Measurements from ENCODE around the gene HDGF.
A peak's percentile ranks its signal among the peaks of the same experiment; 100 is the strongest.

The HDGF gene

DNA sequence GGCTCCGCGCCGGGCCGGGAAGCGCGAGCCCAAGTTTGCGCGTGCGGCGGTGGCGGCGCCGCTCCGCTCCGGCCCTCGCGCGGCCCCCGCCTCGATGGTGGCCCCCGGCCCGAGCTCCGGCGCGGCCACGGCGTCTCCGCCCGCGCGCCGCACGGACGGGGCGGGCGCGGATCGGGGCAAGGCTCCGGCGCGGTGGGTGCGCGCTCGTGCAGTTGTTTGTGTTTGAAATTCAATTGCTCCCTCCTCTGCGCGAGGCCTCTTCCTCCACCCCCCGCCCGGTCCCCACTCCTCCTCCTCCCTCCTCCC lies at the start of gene HDGF:
HDGF (minus strand) TSS at position 225 of the 306 bp plus-strand sequence. CDS start 246 bp downstream, outside the sequence.
- no peak for DNase-seq

DNA sequence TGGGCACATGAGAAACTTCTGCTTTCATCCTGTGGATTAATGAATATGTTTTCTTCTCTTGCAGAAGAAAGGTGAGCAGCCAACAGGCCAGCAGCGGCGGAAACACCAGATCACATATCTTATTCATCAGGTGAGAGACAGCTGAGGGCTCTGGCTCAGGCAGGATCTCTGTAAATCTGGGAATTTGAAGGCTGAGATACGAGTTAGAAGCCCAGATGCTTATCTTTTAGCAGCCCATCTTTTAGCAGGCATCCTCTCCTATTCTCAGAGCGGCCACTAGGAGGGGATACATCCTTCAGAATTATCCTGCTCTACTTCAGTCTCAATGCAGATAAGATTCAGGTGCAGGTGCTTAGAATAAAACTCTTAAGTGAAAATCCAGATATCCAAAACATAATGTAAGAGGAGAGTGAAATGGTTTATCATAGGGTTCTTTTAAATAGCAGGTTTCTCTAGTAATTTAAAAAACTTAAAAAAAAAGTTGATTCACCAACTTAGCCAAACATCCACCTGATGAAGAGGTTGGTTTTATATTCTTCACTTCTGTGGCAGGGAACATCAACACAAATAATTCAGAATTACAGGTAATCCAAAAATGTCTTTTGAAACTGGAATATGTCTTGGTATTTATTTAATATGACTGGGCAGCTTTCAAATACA lies 45.9 kb upstream of the HDGF start:
- peak; percentile 64 for DNase-seq

DNA sequence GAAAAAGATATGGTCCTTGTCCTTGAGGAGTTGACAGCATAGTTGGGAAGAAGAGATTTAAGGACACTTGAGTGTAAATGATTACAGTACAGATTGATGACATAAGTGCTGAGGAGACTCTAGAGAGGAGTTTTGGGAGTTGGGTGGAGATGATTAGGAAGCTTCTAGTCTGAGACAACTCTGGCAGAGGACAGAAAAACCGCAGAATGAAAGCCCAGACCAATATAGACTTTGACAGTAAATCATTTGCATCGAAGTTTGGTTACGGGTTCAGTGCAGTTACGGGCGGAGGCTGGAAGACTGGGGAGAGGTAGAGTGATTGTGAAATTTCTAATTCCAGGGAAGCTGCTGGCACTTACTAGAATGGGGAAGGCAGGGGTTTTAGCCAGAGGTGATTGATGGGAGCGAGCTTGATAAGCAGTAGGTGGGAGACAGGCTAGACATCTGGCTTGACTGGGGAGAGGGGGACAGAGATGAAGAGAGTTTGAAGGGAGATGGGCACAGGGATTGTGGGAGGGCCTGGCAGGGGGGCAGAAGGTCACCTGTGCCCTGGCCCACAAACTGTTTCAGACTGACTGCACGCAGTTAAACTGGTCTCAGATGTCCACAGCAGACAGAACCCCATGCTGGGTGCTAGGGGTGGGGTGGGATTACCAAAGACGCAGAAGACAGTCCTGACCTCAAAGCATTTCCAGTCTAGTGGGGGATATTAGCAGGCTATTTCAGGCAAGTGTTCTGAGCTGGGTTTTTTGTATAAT lies 45.0 kb upstream of the HDGF start:
- no peak for DNase-seq

DNA sequence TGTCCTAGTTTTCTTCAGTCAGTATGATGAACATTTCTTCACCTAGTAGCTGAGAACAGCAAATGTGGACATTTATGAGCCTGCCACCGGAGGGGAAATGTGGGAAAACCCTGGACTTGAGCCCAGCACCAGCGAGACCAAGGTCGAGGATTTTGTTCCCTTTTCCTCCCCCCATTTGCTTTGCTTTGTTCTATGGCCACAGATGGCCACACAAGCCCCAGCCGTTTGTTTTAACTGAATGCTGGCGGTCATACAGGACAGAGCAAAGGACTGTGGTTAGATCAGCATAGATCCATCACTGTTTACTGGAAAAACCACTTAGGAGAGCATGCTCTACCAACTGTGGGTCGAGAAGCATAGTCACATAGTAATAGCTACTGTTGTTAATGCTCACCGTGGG lies 44.3 kb upstream of the HDGF start:
- no peak for DNase-seq

DNA sequence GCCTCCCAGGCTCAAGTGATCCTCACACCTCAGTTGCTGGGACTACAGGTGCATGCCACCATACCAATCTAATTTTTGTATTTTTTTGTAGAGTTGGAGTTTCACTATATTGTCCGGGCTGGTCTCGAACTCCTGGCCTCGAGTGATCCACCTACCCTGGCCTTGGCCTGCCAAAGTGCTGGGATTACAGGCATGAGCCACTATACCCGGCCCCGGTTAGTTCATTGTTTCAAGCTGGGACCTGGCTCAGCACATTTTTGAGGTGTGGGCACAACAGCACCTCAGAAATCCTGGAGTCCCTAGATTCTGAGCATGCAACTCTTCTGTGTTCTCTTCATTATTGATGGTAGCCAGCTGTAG lies 43.9 kb upstream of the HDGF start:
- DNase-seq, result no peak

DNA sequence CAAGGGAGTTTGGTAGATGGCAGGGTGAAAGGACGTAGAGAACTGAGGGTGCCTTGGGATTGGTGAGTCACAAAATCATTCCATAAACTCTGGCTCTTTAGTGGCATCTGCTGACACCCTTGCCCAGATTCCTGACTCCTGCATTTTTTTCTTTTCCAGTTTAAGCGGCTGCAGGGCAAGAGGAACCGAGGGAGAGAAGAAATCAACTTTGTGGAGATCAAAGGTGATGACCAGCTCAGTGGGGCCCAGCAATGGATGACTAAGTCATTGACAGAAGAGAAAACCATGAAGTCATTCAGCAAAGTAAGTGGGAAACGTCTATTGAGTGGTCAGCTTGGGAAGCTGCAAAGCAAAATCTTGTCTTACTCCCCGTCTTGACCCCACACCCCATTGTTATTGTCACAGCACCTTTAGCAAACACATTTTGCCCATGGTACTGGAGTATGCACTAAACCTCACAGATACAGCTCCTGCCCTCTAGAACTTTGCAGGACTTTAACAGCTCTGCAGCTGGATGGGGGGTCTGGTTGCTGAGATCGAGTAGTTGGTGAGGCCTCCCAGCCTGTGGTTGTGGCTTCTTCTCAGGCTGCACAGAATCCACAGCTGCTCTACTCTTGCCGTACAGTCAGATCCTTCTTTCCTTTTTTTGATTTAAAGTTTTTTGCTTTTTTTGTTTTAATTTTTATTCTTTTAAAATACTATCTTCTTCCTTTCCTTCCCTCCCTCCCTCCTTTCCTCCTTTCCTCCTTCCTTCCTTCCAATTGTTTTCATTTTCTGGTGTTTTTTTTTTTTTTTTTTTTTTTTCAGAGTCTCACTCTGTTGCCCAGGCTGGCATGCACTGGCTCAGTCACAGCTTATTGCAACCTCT lies 43.3 kb upstream of the HDGF start:
- DNase-seq, result no peak

DNA sequence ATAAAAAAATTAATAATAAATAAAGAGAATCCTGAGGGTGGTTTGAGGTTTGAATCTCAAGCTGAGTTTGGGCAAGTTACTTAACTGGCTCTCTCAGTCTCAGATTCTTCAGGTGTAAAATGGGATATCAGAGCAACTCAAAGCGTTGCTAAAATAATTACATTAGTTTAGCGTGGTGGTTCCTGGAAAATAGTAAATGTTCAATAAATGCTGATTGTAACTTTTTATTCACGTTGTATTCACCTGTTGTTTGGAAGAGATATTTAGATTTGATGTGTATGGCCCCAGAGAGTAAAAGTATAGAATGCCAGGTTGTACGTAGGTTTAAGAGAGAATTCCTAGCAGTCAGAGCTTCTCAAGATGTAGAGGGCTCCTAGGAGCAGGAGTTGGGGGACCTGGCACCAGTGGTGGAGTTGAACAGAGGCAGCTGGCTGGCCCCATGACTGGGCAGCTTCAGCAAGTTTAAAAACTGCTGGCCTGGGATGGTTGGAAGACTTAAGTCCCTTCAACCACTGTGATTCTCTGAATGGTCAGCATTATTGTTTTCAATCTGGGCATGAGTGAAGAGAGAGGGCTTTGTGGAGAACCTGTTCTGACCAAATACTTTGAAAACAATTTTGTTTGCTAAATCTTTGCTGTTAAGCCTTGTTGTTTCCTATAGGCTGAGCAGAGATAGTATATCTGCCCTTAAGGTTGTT lies 38.3 kb upstream of the HDGF start:
- no peak for DNase-seq

DNA sequence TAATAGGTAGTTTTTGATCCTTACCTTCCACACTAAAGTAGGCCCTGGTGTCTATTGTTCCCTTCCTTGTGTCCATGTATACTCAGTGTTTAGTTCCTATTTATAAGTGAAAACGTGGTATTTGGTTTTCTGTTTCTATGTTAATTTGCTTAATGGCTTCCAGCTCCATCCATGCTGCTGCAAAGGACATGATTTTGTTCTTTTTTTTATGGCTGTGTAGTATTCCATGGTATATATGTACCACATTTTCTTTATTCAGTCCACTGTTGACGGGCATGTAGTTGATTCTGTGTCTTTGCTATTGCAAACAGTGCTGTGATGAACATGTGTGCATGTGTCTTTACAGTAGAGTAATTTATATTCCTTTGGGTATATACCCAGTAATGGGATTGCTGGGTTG lies 36.7 kb upstream of the HDGF start:
- no peak for DNase-seq

DNA sequence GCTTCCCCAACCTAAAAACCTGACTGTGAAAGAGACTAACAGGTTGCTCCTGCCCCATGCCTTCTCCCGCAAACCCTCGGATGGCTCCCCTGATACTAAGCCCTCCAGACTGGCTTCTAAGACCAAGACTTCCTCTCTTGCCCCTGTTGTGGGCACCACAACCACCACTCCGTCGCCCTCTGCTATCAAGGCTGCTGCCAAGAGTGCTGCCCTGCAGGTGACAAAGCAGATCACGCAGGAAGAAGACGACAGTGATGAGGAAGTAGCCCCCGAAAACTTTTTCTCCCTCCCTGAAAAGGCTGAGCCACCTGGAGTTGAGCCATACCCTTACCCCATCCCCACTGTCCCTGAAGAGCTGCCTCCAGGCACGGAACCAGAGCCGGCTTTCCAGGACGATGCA lies 35.2 kb upstream of the HDGF start:
- DNase-seq, result no peak

DNA sequence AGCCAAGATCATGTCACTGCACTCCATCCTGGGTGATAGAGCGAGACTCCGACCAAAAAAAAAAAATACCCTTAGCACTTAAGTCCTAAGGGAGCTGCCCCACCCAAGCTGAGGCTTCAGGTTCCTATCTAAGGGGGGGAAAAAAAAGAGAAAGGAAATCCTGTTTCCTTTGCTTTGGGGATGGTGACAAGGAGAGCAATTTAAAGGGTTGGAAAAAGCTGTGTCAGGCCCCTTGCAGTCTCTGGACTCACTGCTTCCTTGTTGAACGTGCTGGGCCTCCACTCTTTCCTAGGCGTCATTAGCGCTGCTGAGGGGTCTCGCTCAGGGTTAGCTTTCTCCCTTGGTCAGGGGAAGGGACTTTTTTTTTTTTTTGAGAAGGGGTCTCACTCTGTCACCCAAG lies 34.0 kb upstream of the HDGF start:
- no peak for DNase-seq

DNA sequence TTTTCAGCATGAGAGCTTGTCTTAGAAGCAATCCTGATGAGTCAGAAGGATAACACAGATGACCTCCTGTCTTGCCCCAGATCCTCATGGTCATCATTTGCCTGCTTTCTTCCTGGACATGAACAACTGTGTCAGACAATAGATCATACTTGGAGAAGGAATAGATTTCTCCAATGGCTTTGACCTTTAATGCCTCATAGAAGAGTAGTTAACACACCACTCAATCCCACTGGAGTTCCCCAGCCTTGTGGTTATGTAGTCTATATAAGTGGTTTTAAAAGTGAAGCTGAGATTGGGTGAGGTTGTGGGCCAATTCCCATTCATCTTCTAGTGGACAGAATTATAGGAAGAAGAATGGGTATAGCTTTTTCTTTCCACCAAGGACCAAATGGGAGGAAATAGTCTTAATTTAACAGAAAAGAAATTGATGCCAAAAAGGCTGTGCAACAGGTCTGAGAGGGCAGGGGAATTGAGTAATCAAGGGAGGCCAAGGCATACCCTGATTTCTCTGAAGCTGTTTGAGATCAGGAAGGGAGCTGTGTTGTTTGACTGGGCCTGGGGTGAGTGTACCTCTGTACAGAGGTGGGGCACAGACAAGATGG lies 30.2 kb upstream of the HDGF start:
- peak; percentile 59 for DNase-seq

DNA sequence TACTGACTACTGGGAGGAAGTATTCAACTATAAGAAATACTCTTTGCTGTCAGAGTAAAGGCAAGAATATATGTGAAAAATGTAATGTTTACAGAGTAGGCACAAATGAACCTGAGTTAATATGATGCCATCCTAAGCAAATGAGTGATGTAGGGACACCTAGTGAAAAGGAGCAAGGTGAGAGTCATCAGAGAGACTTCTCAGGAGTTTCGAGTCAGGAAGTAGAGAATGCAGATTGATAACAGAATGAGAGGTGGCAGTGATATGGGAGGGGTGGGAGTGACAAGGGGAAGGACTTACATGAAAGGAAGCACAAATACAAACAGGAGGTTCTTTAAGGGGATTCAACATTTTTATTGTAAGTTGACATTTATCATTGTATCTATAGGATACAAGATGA lies 26.1 kb upstream of the HDGF start:
- DNase-seq, result no peak

DNA sequence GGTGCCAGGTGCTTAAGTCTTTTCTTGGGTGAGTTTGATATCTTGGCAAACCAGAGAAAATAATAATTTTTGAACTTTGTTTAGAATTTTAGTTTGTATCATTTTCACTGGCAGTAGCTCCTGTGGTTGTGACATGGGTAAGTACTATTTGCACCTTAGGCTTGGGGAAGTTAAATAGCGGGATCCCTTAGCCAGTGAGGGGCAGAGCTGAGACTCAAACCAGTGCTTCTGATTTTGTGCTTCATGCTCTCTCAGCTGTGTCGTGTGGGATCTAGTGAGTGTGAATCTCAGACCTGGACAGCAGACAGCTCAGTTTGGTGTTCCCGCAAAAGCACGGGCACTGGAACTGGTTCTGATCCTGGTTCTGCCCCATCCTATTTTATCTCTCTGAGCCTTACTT lies 25.5 kb upstream of the HDGF start:
- DNase-seq, result no peak

DNA sequence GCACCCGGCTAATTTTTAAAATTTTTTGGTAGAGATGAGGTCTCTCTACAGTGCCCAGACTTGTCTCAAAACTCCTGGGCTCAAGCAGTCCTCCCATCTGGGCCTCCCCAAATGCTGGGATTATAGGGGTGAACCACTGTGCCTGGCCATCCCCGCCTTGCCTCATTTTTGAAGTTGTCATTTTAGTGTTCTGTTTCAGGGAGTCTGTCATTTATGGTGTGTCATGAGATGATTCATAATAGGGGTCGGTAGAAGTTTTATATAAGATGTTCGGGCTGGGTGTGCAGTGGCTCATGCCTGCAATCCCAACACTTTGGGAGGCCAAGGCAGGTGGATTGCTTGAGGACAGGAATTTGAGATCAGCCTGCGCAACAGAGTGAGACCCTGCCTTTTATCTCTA lies 24.3 kb upstream of the HDGF start:
- DNase-seq, result no peak

DNA sequence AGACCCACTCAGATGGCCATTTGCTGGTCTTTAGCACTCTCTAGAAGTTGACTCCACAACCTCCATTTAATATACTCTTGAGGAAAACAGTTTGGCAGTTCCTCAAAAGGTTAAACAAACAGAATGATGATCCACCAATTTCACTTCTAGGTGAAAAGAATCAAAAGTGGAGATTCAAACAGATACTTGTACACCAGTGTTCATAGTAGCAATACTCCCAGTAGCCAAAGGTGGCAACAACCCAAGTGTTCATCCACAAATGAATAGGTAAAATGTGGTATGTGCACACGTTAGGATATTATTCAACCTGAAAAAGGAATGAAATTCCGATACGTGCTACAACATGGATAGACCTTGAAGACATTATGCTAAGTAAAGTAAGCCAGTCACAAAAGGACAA lies 22.1 kb upstream of the HDGF start:
- no peak for DNase-seq

DNA sequence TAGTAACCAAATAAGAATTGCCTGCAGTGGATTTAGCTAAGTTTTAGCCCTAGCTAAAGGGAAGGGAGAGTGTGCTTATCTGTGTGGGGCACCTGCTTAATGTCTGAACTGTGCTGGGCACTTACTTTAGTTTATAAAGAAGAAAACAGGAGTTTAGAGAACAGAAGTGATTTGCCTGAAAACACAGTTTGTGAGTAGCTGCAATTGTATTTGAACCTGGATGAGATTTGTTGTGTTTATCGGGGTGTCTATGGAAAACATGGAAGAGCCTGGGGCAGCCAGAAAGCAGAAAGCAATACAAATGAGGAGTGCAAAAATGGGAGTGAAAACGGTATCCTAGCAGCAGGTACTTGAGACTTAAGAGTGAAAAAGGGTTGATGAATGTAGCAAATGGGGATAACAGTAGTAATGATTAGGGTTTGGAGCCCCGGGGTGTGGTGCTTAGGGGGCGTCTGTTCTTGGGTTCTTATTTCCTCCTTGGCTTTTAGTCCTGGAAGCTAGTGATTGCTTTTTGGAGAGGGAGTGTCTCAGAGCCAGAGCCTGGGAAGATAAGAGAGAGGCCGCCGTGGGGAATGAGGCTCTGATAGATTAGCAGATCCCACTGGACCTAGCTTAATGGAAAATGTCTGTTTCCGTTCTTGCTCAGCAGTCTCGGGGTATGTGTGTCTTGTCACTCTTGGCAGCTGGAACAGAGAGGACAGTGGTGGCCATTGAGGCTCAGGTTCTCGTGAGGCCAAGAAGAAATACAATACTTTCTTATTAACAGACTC lies 21.4 kb upstream of the HDGF start:
- no peak for DNase-seq

DNA sequence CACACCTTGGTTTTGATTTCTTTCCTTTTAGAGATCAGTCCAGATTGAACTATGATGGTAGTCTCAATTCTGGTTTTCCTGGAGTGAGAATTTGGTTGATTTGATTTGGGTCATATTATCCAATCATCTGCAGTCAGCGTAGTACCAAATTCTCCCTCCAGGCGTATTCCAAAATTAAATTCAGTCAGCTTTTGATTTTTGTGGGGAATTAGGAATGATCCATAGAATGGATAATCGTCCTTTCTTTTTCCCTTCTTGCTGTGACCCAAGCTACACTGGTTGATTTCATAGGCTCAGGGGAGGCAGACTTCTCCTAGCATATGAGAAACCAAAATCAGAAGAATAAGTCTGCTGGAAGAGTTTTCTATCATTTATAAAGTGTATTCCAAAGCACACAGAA lies 20.7 kb upstream of the HDGF start:
- no peak for DNase-seq

DNA sequence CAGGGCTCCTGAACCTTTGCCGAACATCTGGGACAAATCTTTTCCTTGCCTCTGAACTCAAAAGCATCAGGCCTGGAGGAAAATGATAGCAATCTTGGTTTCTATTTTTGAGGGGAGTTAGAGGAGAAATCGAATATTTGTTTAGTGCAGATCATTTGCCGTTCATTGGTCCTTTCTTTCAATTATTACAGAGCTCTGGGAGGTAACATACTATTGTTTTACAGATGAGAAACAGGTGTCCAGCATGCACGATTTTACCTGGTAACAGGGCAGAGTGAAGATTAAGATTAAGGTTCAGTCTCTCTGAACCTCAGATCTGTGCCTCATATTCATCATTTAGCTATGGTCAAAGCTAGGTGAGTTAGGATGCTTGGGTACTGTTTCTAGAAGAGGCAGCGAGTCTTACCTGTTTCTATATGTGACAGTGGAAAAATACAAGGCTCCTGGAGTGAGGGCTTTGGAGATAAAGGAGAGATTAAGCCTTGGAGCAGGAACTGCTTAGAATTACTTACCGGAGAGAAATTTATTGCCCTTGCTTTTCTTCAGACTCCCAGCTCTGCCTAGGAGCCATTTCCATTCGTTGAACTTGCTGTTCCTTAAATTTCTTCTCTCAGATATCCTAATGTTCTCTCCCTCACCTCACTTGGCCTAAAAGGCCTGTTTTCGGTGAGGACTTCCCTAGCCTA lies 17.3 kb upstream of the HDGF start:
- DNase-seq, result no peak

DNA sequence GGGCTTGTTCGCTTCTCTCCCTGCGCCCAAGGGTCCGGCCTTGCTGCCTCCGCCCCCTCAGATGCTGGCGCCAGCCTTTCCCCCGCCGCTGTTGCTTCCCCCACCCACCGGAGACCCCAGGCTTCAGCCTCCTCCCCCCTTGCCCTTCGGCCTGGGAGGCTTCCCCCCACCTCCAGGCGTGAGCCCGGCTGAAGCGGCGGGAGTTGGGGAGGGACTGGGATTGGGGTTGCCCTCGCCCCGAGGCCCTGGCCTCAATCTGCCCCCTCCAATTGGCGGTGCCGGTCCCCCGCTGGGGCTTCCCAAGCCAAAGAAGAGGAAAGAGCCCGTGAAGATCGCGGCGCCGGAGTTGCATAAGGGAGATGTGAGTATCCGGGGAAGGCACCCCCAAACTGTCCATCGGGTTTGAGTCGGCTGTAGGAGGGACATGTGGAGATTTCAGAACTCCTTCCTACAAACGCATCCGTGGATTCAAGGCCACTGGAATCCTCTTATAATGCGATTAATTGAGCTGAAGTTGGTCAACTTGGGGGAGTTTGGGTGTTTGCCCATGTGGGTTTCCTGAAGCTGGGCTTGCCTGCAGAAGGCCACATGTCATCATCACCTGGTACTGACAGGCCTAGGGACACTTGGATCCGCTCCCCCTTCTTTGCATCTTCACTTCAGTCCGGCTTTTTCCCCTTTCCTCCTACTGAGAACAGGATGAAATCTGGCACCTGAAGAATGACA lies 16.6 kb upstream of the HDGF start:
- peak; percentile 20 for DNase-seq

DNA sequence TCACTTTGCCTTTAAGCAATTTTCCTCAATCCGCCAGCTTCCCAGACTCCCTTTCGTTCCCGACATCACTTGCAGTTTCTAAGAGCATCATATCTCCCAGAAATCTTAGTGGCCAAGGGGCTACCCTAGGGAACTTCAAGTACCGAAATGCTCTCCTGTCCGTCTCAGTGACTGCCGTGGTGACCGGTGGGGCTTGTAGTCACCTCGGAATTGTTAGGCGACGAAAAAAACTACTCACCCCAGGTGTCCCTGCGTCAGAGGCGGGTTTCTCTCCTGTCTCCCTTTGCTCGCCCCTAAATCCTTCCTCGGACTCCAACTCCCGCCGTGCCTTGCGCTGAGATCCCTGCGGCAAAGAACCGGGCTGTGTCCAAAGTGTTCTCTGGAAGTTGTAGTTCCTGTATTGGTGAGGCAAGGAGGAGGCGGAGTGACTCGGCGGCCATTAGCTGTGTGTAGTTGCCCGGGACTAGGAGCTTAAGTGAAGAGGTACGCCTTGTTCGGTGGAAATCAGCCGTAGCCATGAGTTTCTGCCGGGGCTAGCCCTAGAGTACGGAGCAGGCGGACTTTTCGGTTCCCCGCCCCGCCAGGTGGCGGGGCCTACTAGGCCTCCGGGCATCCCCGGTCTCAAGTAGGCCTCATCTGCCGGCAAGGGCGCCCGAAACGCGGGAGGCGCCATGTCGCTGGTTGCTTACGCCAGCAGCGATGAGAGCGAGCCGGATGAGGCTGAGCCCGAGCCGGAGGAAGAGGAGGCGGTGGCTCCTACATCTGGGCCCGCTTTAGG lies 15.8 kb upstream of the HDGF start, which contains the start of gene PRCC:
PRCC (plus strand) TSS at position 435 of the 778 bp plus-strand sequence; CDS start at position 672, 237 bp downstream.
- DNase-seq, result peak; percentile 100
